ENCODE results near the gene ZNF138.
"Not testable (repeated sequence)": the region's sequence is repeated elsewhere in the genome, so short reads cannot be mapped to it uniquely, and the experiment has no call there.

ZNF138 gene

DNA sequence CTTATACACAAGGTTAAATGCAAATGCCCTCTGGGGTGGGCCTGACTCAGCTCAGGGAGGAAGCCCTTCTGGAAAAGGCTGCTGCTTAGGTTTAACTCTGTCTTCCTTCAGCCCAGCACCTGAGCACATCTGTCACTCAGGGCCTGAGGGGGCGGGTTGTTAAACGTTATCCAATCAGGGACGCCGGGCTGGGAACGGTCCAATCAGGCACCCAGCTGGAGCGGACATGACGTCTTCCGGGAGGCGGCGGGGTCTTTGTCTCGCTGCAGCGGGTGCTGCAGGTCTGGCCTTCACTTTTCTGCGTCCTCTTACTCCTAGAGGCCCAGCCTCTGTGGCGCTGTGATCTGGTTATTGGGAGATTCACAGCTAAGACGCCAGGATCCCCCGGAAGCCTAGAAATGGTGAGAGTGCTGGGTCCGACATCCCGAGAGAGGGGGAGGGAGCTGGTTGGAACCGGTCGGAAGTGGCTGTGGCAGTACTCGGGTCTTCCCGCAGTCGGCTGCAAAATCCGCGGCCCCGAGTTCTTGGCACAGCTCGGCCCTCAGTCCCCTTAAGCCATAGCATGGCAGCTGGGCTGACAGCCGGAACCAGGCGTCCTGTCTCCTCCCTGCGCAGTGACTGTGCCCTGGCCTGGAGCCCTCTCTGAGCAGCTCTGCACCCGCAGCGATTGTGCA lies at the start of gene ZNF138:
TSS of gene ZNF138 (plus strand) at position 258 of the 674 bp plus-strand sequence. CDS start at position 399, 141 bp downstream.
- peak; percentile 74 for DNase-seq

DNA sequence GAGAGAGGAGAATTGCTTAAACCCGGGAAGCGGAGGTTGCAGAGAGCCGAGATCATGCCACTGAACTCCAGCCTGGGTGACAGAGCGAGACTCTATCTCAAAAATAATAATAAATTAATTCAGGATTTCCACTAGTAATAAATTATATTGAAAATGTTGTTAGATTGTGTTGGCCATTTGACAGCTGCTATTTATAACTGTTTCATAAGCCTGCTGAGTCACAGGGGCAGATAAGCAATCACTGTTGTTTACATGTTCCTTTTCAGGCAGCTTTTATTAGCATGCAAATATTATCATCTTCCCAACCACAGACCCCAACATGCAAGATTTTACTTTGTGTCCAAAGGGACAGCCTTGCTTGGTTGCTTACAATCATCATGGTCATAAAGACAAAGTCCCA lies 49.5 kb upstream of the ZNF138 start:
- no peak for DNase-seq

DNA sequence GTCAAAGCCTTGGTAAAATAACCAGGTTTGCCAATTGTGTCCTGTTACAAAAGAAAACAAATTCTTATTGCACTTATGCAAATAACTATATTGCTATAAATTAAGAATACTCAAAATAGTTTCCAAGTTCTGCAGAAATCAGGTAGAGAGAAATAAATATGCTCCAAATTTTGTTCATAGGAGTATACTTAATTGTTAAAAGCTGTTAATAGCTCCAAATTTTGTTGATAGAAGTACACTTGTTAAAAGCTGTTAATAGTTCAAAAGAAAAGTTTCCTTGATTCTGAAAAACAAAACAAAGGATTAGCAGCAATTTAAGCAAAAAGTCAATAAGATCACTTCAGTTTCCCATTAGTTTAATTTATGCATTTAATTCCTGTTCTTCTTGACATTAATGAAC lies 46.4 kb upstream of the ZNF138 start:
- no peak for DNase-seq

DNA sequence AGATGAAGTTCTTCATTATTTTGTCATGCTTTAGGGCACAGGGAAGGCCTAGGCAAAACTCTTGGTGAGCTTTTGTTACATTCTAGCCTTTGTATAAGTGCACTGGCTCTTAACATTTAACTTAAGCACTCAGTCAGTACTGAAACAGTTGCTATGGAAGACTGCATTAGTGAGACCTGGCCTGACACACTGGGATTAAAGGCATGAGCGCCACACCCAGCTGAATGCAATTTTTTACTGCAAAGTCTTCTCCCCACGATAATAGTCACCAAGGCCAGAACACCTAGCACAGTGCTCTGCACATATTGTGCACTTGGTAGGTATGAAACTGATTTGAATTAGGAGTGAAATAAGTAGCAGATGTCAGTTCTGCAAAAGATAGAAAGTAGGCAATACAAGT lies 41.2 kb upstream of the ZNF138 start:
- no peak for DNase-seq

DNA sequence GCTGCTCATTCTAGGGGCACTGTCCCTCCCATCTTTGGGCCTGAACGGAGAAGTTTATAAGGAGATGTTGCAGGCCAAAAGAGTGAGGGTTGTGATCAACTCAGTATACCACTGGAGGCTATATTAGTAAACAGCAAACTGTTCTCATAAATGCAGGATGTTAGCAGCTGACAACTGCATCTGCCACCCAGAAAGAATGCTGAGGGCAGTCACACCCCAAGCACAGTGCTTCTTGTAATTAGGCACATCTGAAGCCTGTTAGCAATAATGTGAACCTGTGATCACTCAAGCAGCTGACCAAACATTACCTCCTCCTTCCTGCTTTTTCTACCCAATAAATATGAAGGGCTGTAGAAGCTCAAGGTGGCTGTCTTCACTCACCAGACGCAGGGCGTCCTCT lies 38.4 kb upstream of the ZNF138 start:
- DNase-seq = no peak

DNA sequence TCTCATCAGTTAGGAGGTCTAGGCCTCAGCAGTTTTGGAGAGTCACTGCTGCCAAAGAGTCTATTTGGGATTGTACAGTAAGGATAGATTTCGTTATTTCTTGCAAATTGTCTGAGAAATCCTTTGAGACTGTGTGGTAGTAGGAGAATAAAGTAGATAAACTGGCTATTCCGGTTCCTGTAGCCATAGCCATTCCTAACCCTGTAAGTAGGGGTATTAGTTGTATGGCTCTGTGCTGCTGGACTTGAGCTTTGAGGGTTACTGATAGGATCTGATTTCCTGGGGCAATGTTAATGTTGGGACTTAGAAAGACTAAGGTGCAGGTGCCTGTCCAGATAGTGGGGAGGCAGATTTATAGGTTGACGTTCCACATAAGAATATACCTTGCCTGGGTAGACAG lies 36.1 kb upstream of the ZNF138 start:
- DNase-seq = no peak

DNA sequence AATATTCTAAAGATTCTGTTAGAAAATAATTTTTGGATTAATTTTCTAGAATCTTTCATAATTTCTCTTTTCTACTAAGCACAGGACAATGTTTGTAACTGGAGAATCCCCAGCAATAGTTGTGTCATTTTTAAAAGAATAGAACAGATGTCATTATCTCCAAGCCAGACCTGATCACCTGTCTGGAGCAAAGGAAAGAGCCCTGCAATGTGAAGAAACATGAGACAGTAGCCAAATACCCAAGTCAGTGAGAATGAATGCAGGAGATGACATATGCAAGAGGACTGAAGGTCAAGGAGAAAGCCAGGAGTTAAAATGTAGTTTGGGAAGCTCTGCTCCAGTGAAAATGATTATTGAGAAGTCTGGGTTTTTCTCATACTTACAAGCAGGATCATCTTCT lies 25.4 kb upstream of the ZNF138 start:
- DNase-seq = no peak

DNA sequence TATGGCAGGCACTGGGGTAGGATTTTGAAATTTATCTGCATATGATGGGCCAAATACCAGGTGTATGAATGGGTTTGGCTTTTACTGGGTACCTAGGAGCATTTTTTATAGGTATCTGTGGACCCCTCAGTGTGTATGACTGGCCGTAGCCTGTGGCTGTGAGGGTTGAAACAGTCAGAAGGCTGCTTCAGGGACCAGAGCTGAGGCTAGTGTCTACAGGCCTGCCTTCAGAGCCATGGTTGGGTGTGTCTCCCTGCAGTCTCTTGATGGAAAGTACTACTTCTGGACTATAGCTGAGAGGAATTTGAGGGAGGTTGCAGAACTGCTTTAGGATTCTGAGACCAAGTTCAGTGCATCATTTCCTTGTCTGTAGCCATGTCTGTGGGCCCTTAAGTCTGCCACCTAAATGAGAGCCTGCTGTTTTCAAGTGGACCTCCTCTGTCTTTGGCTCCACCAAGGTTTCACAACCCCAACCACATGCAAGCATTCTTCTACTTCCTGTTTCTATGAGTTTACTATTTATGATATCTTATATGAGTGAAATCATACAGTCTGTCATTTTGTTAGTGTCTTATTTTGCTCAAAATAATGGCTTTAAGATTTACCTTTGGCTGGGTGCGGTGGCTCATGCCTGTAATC lies 19.9 kb upstream of the ZNF138 start:
- DNase-seq = no peak

DNA sequence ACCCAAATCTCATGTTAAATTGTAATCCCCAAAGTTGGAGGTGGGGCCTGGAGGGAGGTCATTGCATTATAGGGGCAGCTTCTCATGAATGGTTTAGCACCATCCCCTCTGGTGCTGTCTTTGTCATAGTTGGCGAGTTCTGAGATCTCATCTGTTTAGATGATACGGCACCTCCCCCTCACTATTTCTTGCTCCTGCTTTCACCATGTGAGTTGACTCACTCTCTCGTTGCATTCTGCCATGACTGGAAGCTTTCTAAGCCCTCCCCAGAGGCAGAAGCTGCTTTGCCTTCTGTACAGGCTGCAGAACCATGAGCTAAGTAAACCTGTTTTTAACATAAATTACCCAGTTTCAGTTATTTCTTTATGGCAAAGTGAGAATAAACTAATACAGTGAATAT lies 18.9 kb upstream of the ZNF138 start:
- DNase-seq = no peak

DNA sequence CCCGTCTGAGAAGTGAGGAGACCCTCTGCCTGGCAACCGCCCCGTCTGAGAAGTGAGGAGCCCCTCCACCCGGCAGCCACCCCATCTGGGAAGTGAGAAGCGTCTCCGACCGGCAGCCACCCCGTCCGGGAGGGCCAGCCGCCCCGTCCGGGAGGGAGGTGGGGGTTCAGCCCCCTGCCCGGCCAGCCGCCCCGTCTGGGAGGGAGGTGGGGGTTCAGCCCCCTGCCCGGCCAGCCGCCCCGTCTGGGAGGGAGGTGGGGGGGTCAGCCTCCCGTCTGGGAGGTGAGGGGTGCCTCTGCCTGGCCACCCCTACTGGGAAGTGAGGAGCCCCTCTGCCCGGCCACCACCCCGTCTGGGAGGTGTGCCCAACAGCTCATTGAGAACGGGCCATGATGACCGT lies 9.4 kb upstream of the ZNF138 start:
- not testable (repeated sequence) for DNase-seq

DNA sequence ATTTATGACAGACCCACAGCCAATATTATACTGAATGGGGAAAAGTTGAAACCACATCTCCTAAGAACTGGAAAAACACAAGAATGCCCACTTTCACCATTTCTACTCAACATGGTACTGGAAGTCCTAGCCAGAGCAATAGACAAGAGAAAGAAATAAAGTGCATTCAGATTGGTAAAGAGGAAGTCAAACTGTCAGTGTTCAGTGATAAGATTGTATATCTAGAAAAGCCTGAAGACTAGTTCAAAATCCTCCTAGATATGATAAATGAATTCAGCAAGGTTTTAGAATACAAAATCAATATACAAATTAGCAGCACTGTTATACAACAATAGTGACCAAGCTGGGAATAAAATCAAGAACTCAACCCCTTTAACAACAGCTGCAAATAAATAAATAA lies 6.9 kb upstream of the ZNF138 start:
- no peak for DNase-seq

DNA sequence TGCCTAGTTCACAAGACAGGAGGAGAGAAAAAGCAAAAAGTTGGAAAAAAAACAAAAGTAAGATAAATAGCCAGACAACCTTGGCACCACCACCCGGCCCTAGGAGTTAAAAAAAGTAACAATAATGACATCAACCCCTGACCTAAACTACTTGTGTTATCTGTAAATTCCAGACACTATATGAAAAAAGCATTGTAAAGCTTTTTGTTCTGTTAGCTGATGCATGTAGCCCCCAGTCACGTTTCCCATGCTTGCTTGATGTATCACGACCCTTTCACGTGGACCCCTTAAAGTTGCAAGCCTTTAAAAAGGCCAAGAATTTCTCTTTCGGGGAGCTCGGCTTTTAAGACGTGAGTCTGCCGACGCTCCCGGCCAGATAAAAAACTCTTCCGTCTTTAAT lies 5.0 kb upstream of the ZNF138 start:
- DNase-seq = not testable (repeated sequence)

DNA sequence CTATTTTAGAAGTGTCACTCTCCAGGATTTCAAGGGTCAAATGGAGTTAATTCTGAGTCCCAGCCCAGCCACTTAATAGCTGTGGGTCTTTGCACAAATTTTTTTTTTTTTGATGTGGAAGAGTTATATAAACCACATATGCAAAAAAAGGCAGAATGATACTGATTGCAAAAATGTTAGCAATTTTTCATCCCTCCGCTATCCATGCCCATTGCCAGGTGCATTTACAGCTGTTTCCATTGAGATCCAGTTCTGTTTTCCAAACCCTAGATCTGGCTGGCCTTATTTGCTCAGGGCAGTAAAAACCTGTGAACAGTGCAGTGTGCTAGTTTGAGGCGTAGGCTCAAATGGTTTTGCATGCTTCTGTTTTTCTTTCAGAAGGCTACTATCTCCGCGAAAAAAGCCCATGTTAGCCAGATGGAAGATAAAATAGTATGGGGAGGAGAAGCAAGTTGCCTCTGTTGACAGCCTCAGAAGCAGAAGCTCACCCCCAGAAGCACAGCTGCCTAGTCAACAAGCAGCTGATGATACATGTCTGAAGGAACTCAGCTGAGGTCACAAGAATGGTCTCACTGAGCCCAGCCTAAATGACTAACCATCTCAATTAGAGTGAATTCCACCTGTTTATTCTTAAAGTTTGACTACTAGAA lies 997 bp upstream of the ZNF138 start:
- no peak for DNase-seq

DNA sequence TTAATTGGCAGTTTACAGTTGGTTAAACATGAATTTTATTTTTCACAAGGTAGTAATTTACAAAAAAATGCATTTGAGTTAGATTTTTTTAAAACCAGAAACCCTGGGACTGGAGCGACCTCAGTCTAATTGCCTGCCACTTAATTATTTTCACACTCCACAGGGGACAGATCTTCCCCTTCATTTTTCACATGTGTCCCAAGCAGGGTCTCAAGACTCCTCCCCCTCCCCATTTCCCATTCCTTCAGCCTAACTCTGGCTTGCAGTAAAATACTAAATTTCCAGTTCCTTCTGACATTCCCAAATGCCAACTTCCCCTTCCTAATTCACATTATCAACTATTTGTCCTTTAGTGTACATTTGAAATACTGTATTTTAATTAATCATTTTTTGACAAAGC lies 948 bp downstream of the ZNF138 start:
- DNase-seq = no peak

DNA sequence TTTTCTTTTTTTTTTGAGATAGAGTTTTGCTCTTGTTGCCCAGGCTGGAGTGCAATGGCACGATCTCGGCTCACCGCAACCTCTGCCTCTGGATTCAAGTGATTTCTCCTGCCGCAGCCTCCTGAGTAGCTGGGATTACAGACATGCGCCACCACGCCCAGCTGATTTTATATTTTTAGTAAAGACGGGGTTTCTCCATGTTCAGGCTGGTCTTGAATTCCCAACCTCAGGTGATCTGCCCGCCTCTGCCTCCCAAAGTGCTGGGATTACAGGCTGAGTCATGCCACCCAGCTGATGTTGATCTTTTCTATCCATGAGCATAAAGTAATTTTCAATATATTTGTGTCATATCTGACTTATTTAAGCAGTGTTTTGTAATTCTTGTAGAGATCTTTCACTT lies 4.9 kb downstream of the ZNF138 start:
- not testable (repeated sequence) for DNase-seq

DNA sequence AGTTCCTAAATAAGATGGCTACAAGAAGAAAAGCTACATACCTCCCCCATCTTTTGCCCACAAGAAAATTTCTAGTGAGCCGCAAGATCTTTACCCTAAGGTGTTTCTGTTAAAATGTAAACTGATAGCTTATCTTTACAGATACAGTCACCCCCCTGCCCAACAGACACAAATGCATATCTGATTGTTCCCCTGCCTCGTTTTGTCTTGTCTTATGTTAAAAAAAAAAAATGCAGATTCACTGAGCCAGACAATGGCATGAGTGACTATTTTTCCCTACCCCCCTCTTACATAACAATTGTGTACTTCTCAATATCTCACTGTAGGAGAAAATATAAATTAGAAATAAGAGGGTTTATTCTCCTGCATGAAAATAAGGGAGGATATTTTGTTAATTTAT lies 8.5 kb downstream of the ZNF138 start:
- no peak for DNase-seq

DNA sequence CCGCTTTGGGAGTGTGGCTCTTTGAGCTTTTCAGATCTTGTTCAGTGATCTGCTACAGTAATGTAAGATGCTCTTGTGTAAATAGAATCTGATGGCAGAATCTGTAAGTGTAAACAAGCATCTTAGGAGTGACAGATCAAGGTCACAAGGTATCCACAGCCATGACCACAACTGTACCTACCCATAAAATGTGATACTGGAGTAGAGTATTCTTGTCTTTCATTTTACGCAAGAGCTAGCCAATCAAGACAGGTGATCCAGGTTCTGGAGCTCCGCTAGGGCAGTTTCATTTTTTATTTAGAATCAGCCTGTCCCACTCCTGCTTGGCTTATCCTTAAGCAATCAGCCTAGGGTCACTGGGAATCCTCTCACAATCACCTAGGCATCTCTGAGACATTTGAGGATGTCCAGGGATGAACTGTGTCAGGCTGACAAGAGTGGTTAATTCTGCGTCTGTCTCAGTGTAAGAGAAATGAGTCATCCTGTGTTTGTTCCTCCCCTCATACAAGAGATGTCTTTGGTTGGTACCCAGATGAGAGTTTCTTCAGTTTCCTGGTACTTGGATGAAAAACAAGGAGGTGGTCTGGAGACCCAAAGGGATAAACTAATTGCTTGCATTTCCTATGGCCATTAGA lies 13.6 kb downstream of the ZNF138 start:
- DNase-seq = no peak

DNA sequence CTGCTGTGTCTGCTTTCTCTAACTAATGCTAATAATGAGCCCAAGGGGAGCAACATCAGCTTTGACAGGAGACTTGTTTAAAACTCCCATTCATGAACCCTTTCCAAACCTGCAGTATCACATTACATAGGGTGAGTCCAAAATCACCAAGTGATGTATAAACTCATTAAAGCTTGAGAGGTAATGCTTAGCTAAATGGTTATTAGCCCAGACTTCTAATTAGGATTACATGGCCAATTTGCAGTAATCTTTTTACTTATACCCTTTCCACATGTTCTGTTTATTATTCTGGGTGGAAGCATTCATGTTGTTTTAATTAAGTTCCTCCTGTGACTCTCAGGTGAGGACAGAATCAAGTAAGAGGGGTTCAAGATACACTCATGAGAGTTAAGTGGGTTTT lies 17.5 kb downstream of the ZNF138 start:
- DNase-seq = no peak

DNA sequence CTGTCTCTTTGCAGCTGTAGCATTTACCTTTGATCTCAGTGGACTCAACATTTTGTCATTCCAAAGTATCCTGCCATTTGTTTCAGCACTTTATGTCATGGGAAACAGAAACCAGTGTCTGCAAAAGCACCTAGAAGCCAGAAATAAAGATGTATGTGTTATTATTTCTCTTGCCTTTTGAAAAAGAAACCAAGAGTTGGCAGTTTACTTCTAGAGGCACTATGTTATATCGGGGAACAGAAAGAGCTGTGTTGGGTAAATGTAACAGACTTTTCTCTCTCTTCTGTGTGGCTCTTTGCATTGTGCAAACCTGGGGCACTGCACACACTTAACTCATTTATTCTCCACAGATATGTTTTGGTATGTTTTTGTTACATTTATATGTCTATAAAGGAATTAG lies 36.7 kb downstream of the ZNF138 start:
- DNase-seq = no peak

DNA sequence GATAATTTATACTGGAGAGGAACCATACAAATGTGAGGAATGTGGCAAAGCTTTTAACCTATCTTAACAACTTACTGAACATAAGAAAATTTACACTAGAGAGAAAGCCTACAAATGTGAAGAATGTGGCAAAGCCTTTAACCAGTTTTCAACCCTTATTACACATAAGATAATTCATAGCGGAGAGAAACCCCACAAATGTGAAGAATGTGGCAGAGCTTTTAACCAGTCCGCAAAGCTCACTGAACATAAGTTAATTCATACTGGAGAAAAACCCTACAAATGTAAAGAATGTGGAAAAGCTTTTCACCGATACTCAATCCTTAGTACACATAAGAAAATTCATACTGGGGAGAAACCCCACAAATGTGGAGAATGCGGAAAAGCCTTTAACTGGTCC lies 37.9 kb downstream of the ZNF138 start:
- no peak for DNase-seq

DNA sequence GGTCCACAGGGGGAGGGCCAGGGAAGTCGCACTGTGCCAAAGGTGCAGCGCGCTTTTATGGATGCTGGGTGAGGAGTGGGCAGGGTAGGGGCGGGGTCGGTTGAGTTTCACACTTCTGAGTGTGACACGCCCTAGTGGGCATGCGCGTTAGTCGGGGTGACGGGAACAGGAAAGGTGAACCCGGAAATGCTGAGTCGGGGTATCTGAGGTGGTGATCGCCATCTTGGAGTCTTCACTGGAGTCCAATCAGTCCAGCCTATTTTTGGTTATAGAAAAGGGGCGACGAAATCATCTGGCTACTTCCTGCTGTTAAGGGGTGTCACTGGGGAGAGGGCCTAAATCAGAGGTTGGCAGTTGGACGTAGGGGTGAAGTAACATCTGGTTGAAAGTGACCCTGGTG lies 40.8 kb downstream of the ZNF138 start:
- no peak for DNase-seq

DNA sequence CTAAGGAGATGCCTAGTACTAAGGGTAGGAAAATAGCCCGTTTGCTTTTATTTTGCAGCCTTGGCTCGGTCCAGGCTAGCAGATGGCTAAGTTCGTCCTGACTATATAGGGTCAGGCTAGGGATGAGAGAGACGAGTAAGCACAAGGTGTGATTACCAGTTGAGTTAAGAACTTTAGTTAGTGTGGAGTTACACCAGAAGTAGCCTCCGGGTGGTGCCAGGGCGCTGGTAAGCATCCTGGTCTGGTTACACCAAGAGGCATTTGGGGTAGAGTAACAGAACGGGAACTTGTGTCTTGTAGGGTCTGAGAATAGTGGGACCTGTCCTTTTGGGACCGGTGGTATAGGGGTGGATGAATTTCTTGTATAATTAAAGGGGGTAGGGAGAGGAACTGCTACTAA lies 41.6 kb downstream of the ZNF138 start:
- DNase-seq = not testable (repeated sequence)

DNA sequence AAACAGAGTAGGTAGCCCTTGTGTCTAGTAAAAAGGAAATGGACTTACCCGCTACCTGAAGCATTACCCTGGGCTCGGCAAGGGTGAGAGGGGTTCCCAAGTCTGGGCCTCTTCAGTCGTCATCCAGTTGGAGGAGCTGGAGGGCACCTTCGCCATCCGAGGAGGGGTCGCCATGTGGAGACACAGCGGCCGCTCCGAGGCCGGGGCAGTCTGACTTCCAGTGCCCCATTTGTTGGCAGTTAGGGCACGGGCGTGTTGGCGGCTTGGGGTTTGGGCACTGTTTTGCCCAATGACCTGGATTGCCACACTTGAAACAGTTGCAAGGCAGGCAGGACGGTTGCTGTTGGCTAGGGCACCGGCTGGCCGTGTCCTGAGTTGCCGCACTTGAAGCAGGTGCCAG lies 43.8 kb downstream of the ZNF138 start:
- not testable (repeated sequence) for DNase-seq

DNA sequence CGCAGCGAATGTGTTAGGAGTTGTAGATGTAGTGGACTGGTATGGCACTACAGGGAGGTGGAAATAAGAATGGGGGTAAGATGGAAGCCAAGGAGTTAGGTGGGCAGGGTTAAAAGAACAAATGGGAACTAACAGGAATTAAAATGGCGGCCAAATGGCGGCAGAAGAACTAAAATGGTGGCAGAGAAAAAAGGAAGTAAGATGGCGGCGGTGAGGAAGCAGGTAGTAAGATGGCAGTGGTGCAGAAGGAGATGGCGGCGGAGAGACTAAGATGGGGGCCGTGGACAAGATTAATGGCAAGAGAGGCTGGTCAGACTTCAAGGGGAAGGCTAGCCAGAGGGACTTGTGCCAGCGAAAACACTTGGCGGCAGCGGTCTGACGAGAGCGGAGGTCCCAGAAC lies 44.5 kb downstream of the ZNF138 start:
- no peak for DNase-seq

Measured in NCI-H524 treated with DMSO at 0.1 percent for 48 hours (cell line).